ENCODE data around the gene FBXW2.

GRCh38 chr9:120745278-120745677, 47.9 kb downstream of the FBXW2 start:
- TF ChIP-seq POLR2AphosphoS5 (IDR thresholded peaks at IDR 0.05; ENCODE audit: low read depth): no peak
- no peak for TF ChIP-seq CTCF (IDR thresholded peaks at IDR 0.05; ENCODE audit: insufficient read depth, low read length)
- TF ChIP-seq REST (IDR thresholded peaks at IDR 0.05; ENCODE audit: insufficient replicate concordance, low read depth): no peak

Data from HL-60 (cell line).